GM18505 (cell line): ENCODE measurements around the gene CFD.
"Not testable (repeated sequence)": the region's sequence is repeated elsewhere in the genome, so short reads cannot be mapped to it uniquely, and the experiment has no call there.

Experiments
- ATAC-seq: cut with Tn5 transposase; IDR thresholded peaks from one replicate; pipeline ENCODE4 v1.9.1; 2021; ENCODE audit not compliant: unreplicated experiment
- POLR2A ChIP-seq: IDR thresholded peaks from 4 replicates; pipeline ENCODE4 v1.6.1; 2011; ENCODE audit warnings: borderline replicate concordance; ENCODE audit not compliant: insufficient read depth, insufficient read length; ENCODE audit errors: extremely low read depth

The CFD gene

DNA sequence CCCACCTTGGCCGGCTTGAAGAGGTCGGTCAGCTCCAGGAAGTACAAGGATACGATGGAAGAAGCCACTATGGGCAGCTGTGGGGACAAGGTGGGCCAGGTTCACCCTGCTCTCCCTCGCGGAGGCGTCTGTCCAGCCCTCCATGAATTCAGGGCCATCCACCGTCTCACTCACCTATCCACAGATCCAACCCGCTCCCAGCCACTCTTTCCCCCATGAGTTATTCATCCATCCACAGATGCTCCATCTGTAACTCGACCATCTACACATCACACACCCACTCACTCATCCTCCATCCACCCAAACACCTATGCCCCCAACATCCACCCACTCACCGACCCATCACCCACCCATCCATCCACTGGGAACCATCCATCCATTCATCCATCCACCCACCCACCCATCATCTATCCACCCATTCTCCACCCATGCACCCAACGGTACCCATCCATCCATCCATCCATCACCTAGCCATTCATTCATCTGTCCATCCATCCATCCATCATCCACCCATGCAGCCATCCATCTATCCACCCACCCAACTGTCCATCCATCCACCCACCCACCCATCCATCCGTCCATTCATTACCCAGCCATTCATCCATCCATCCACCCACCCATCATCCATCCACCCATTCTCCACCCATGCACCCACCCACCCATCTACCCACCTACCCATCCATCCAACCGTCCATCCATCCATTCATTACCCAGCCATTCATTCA is 43.5 kb upstream of the CFD start:
- no peak for TF ChIP-seq POLR2A
- ATAC-seq: no peak

DNA sequence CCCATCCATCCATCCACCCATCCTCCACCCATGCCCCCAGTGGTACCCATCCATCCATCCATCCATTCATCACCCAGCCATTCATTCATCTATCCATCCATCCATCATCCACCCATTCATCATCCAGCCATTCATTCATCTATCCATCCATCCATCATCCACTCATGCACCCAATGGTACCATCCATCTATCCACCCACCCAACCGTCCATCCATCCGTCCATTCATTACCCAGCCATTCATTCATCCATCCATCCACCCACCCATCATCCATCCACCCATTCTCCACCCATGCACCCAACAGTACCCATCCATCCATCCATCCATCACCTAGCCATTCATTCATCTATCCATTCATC is 43.0 kb upstream of the CFD start:
- no peak for ATAC-seq

DNA sequence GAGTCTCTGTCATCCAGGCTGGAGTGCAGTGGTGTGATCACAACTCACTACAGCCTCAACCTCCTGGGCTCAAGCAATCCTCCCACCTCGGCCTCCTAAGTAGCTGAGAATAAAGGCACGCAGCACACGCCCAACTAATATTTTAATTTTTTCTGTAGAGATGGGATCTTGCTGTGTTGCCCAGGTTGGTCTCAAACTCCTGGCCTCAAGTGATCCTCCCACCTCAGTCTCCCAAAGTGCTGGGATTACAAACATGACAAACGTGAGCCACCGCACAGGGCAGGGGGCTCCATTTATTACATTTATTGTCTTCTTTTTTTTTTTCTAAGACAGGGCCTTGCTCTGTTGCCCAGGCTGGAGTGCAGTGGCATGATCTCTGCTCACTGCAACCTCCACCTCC is 39.3 kb upstream of the CFD start:
- not testable (repeated sequence) for ATAC-seq

More for the DNA sequence above, 43.0 kb upstream of the CFD start:
- TF ChIP-seq POLR2A: no peak

DNA sequence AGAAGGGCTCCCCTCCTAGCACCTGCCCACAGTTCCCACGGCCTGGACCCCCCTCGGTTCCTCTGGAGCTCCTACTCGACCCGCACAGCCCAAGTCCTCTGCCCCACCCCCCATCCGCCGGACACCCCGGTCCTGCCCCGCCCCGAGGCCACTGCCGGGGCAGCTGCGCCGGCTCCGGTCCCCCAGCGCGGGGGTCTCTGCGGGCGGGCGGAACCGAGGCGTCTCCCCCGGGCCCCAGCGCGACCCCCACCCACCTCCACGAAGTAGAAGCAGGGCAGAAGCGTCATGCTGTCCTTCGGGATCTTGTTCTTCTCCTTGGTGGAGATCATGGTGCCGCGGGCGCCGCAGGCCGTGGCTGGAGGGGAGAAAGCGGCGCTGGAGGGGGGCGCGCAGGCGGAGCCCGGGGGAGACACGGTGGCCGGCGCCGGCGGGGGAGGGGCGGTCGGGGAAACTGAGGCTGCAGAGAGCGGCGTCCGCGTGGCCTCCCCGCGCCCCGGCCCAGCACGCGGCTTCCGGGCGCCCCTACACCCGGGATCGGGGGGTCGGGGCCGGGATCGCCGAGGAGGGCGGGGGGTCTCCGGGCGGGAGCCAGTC is 38.1 kb upstream of the CFD start:
- ATAC-seq: no peak
- no peak for TF ChIP-seq POLR2A

DNA sequence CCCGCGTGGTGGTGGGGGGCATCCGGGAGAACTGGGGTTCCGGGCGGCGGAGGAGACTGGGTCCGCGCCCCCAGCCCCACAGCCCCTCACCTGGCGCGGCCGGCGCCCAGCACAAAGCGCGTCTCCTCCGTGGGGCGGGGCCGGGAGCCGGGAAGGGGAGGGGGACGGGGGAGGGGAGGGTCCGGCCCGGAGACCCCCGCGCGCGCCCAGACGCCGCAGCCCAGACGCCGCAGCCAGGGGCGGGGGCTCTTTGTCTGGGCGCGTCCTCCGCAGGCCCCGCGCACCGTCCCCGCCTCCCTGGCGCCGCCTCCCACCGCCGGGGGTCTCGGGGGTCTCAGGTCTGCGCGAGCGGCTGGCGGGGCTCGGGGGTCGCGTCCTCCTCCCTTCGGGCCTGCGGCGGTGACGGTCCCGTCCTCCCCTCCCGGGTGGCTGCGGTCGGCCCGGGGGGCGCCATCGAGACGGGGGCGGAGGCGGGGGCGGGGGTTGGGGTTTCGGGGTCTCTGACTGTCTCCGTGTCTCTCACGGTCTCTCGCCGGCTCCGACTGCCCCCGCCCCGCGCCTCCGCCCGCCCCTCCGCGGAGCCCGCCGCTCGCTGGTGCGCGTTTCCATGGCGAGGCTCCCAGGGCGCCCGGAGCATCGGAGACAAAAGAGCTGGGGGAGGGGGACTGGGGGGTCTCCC is 37.5 kb upstream of the CFD start, which contains the start of gene PLPPR3:
Gene PLPPR3, minus strand, starts transcription at position 131 of the 679 bp plus-strand sequence. CDS start 396 bp downstream, outside the sequence.
- TF ChIP-seq POLR2A: no peak
- no peak for ATAC-seq

DNA sequence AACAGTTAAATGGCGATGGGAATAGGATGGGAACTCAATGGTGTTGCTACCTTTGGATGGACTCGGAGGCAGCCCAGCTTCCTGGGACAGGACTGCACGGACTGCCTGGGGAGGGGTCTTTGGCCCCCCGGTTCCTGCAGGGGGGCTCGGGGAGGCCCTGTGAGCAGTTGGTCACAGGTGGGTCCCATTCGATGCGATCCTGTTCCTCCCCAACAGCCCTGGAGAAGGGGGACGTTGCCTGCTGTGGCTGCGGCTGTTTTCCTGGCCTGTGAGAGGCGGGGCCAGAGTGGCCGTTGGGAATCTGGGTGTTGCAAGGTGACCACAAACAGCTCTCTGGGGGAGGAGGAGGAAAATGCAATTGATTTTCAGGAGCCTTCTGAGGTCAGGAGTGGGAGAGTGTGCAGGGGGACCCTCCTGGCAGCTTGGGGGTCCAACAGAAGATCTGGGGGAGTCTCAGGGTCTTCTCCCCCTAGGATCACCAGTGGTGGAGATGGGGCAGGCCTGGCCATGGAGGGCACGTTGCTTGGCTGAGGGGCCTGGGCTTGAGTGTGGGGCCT is 35.8 kb upstream of the CFD start:
- no peak for ATAC-seq
- no peak for TF ChIP-seq POLR2A

DNA sequence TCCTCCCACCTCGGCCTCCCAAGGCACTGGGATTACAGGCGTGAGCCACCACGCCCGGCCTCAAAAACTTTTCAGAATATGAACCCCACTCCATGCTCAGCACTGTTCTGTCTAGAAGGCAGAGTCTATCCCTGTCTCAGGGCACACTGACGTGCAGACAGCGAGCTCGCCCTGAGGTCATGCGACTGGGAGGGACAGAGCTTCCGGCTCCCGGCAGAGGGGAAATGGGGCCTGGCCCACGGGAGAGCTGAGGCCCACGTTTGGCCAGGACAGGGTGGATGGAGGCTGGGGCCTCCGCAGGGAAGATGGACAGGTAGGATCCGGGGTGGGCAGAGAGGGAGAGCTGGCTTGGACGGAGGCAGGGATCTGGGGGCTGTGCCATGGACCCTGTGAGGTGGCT is 34.6 kb upstream of the CFD start:
- TF ChIP-seq POLR2A: no peak
- no peak for ATAC-seq

DNA sequence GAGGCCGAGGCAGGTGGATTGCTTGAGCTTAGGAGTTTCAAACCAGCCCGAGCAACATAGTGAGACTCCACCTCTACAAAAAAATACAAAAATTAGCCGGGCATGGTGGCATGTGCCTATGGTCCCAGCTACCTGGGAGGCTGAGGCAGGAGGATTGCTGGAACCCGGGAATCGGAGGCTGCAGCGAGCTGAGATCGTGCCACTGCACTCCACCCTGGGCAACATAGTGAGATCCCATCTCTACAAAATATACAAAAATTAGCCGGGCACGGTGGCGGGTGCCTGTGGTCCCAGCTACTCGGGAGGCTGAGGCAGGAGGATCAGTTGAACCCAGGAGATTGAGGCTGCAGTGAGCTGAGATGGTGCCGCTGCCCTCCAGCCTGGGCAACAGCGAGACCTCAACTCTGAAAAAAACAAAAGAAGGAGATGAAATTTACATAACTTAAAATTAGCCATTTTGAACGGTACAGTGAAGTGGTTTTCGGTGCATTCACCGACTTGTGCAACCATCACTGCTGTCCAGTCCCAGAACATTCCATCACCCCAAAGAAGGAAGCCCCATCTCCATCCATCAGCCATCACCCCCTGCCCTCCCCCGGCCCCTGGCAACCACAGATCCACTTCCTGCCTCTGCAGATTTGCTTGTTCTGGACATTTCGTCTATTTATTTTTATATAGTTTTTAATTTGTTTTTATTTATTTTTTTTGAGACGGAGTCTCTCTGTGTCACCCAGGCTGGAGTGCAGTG is 33.4 kb upstream of the CFD start:
- no peak for ATAC-seq
- no peak for TF ChIP-seq POLR2A

DNA sequence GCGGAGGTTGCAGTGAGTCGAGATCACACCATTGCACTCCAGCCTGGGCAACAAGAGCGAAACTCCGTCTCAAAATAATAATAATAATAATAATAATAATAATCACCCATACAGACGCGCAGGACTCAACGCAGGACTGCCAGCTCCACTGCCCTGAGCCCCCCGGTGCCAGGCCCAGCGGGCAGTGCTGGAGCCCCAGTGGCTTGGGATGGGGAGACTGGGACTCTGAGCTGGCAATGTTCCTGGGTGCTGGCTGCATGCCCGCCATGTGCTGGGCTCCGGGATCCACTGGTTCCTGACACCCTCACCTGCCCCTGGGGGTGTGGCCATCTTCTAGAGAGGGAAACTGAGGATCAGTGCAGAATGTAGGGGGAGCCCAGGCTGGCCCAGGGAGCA is 32.2 kb upstream of the CFD start:
- no peak for TF ChIP-seq POLR2A
- ATAC-seq: no peak

DNA sequence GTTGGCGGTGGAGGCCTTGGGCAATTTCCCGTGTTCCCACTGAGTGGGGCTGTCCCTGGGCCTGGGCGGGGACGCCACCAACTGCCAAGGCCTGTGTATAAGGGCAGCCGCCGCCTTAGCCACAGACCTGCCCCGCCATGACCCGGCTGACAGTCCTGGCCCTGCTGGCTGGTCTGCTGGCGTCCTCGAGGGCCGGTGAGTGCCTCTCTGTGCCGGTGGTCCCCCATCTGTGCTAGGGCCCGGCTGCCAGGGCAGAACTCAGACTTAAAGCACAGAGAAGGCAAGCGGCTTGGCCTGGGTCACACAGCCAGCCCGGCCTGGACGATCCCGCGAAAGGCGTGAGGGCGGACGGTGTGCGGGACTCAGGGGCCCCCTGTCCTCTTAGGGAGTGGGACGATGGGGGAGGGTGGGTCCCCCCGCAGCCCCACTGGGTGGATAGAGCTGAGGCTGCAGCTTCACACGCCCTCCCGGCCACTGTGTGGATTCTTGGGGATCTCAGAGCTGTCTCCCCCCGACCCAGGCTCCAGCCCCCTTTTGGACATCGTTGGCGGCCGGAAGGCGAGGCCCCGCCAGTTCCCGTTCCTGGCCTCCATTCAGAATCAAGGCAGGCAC is 31.6 kb upstream of the CFD start, which contains the start of gene AZU1:
Gene AZU1, plus strand, starts transcription at position 128 of the 612 bp plus-strand sequence. Its CDS starts 10 bp downstream, at position 138.
- no peak for ATAC-seq
- no peak for TF ChIP-seq POLR2A

DNA sequence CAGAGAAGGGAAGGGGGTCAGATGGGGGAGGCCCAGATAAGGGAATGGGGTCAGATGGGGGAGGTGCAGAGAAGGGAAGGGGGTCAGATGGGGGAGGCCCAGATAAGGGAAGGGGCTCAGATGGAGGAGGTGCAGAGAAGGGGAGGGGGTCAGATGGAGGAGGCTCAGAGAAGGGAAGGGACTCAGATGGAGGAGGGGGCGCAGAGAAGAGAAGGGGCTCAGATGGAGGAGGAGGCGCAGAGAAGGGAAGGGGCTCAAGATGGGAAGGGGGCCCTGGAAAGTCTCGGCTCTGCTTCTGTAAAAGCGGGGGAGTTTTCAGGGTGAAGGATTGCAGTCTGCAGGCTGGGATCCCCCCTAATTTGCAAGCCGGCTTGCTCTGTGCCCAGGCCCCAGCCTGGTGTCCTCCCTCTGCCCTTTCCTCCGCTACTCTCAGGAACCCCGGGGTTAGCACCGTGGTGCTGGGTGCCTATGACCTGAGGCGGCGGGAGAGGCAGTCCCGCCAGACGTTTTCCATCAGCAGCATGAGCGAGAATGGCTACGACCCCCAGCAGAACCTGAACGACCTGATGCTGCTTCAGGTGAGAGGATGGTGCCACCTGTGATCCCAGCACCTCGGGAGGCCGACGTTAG is 30.2 kb upstream of the CFD start:
- ATAC-seq: no peak

More for the DNA sequence above, 30.2 kb upstream of the CFD start:
- no peak for TF ChIP-seq POLR2A
